Liver (tissue), 3 donors: Measurements from ENCODE around the gene ZNF746.

Experiments used
- HNF4G ChIP-seq: IDR thresholded peaks from 2 replicates; pipeline ENCODE4 v1.6.1; 2016; ENCODE audit warnings: antibody characterized with exemption
- RAD21 ChIP-seq, 2 donors: IDR thresholded peaks; 2 replicates each; pipeline ENCODE4 v1.6.1; 2016; ENCODE audit warnings: antibody characterized with exemption in 2 of 2, mild to moderate bottlenecking in 2 of 2
- TAF1 ChIP-seq: conservative IDR thresholded peaks from 2 replicates; pipeline ENCODE4 v1.6.1; 2016; ENCODE audit warnings: antibody characterized with exemption, mild to moderate bottlenecking
- YY1 ChIP-seq: IDR thresholded peaks from 2 replicates; pipeline ENCODE4 v1.6.1; 2016; ENCODE audit warnings: antibody characterized with exemption, mild to moderate bottlenecking
- TF ChIP-seq, protein P1 (sequence below): fragments of 150-350 bp; IDR thresholded peaks from 2 replicates; pipeline ENCODE4 v1.5.1; 2017; ENCODE audit warnings: improper control_type of control experiment, low read depth, low read length; ENCODE audit not compliant: missing input control
- TF ChIP-seq, protein P2 (sequence below): IDR thresholded peaks from 2 replicates; pipeline ENCODE4 v1.6.1; 2016; ENCODE audit warnings: antibody characterized with exemption
- TF ChIP-seq, protein P3 (sequence below): IDR thresholded peaks from 2 replicates; pipeline ENCODE4 v1.6.1; 2016; ENCODE audit warnings: antibody characterized with exemption, mild to moderate bottlenecking
- TF ChIP-seq, protein P4 (sequence below): IDR thresholded peaks from 2 replicates; pipeline ENCODE4 v1.6.1; 2016; ENCODE audit warnings: antibody characterized with exemption
- donor health status: healthy.
- donor health status: healthy.

DNA sequence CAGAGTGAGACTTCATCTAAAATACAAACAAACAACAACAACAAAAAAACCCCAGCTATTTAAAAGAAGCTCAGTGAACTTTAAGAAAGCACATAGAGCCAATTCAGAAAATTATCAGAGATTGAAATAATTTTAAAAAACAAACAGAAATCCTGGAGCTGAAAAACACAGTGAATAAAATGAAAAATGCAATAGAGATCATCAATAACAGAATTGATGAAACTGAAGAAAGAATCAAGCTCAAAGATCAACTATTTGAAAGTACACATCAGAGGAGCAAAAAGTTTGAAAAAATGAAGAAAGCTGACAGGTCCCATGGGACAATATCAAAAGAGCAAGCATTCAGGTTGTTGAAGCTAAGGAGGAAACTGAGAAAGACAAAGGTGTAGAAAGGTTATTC, 12.2 kb upstream of the ZNF746 start:
- TF ChIP-seq, protein P1, sequence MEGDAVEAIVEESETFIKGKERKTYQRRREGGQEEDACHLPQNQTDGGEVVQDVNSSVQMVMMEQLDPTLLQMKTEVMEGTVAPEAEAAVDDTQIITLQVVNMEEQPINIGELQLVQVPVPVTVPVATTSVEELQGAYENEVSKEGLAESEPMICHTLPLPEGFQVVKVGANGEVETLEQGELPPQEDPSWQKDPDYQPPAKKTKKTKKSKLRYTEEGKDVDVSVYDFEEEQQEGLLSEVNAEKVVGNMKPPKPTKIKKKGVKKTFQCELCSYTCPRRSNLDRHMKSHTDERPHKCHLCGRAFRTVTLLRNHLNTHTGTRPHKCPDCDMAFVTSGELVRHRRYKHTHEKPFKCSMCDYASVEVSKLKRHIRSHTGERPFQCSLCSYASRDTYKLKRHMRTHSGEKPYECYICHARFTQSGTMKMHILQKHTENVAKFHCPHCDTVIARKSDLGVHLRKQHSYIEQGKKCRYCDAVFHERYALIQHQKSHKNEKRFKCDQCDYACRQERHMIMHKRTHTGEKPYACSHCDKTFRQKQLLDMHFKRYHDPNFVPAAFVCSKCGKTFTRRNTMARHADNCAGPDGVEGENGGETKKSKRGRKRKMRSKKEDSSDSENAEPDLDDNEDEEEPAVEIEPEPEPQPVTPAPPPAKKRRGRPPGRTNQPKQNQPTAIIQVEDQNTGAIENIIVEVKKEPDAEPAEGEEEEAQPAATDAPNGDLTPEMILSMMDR: no peak
- TF ChIP-seq TAF1 (no peak), RAD21 (IDR thresholded peaks at IDR 0.05) (no peak), YY1 (no peak), HNF4G (no peak)
- TF ChIP-seq, protein P2, sequence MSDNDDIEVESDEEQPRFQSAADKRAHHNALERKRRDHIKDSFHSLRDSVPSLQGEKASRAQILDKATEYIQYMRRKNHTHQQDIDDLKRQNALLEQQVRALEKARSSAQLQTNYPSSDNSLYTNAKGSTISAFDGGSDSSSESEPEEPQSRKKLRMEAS: no peak
- TF ChIP-seq, protein P3, sequence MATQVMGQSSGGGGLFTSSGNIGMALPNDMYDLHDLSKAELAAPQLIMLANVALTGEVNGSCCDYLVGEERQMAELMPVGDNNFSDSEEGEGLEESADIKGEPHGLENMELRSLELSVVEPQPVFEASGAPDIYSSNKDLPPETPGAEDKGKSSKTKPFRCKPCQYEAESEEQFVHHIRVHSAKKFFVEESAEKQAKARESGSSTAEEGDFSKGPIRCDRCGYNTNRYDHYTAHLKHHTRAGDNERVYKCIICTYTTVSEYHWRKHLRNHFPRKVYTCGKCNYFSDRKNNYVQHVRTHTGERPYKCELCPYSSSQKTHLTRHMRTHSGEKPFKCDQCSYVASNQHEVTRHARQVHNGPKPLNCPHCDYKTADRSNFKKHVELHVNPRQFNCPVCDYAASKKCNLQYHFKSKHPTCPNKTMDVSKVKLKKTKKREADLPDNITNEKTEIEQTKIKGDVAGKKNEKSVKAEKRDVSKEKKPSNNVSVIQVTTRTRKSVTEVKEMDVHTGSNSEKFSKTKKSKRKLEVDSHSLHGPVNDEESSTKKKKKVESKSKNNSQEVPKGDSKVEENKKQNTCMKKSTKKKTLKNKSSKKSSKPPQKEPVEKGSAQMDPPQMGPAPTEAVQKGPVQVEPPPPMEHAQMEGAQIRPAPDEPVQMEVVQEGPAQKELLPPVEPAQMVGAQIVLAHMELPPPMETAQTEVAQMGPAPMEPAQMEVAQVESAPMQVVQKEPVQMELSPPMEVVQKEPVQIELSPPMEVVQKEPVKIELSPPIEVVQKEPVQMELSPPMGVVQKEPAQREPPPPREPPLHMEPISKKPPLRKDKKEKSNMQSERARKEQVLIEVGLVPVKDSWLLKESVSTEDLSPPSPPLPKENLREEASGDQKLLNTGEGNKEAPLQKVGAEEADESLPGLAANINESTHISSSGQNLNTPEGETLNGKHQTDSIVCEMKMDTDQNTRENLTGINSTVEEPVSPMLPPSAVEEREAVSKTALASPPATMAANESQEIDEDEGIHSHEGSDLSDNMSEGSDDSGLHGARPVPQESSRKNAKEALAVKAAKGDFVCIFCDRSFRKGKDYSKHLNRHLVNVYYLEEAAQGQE: no peak
- TF ChIP-seq, protein P4, sequence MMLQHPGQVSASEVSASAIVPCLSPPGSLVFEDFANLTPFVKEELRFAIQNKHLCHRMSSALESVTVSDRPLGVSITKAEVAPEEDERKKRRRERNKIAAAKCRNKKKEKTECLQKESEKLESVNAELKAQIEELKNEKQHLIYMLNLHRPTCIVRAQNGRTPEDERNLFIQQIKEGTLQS: no peak
